NCI-H1417 treated with DMSO at 0.1 percent for 48 hours (cell line): Measurements from ENCODE around the gene PECR.
"Not testable (repeated sequence)": the region's sequence is repeated elsewhere in the genome, so short reads cannot be mapped to it uniquely, and the experiment has no call there.

Experiments
- DNase-seq: peaks from one replicate; lab custom pipeline; 2025; lab: John Stamatoyannopoulos, UW

Gene PECR

GRCh38 chr2:216104691-216105090, 23.1 kb upstream of the PECR start:
- DNase-seq, result no peak

GRCh38 chr2:216103213-216103612, 21.6 kb upstream of the PECR start:
- no peak for DNase-seq

GRCh38 chr2:216101109-216101508, 19.5 kb upstream of the PECR start:
- no peak for DNase-seq

GRCh38 chr2:216098421-216099334, 17.1 kb upstream of the PECR start:
- no peak for DNase-seq

GRCh38 chr2:216094701-216095100, 13.1 kb upstream of the PECR start:
- DNase-seq, result no peak

- no peak for DNase-seq
These were observed 11.0 kb upstream of the PECR start for GRCh38 chr2:216092646-216093045.

GRCh38 chr2:216090369-216090786, 8.8 kb upstream of the PECR start:
- DNase-seq, result no peak

- DNase-seq, result no peak
These were observed 4.7 kb upstream of the PECR start for GRCh38 chr2:216086207-216086893.

- DNase-seq, result no peak
These were observed 2.9 kb upstream of the PECR start for GRCh38 chr2:216084547-216084946.

GRCh38 chr2:216083464-216084281, 2.1 kb upstream of the PECR start:
- no peak for DNase-seq

GRCh38 chr2:216082805-216083204, 1.2 kb upstream of the PECR start:
- DNase-seq, result no peak

GRCh38 chr2:216082117-216082711, 605 bp upstream of the PECR start:
- DNase-seq, result no peak

- no peak for DNase-seq
These were observed 597 bp downstream of the PECR start for GRCh38 chr2:216081012-216081411.

GRCh38 chr2:216080048-216080447, 1.6 kb downstream of the PECR start:
- DNase-seq, result not testable (repeated sequence)

GRCh38 chr2:216078776-216079175, 2.8 kb downstream of the PECR start:
- no peak for DNase-seq

GRCh38 chr2:216075510-216076485, 5.8 kb downstream of the PECR start:
- DNase-seq, result no peak

GRCh38 chr2:216074794-216075193, 6.8 kb downstream of the PECR start:
- DNase-seq, result no peak

GRCh38 chr2:216074380-216074779, 7.2 kb downstream of the PECR start:
- DNase-seq, result no peak

GRCh38 chr2:216073773-216074172, 7.8 kb downstream of the PECR start:
- DNase-seq, result no peak

GRCh38 chr2:216072473-216072872, 9.1 kb downstream of the PECR start:
- no peak for DNase-seq
